SJSA1 (cell line): ENCODE data around the gene RAD21L1. TPM values are rescaled to one million over a fixed set of nuclear protein-coding genes. Genes with fewer than 3 reads are reported as not detected.
"Not testable (repeated sequence)": the region's sequence is repeated elsewhere in the genome, so short reads cannot be mapped to it uniquely, and the experiment has no call there.

Experiments used
- DNase-seq, 2 experiments: peaks; one replicate each; pipeline ENCODE4 v3.0.0-alpha.2; 2015 to 2020; ENCODE audit warnings: low spot score in 2 of 2, low read depth in 1 of 2
- H3K27ac ChIP-seq: fragments of 250-450 bp; sonication (Bioruptor Pico); 2 replicates; pipeline ENCODE4 v1.5.1; 2020; ENCODE audit warnings: mild to moderate bottlenecking, moderate library complexity
- H3K27me3 ChIP-seq: fragments of 250-450 bp; sonication (Bioruptor Pico); replicated peaks from 2 replicates; pipeline ENCODE4 v1.5.1; 2020; ENCODE audit warnings: mild to moderate bottlenecking, moderate library complexity
- H3K36me3 ChIP-seq: fragments of 250-450 bp; sonication (Bioruptor Pico); 2 replicates; pipeline ENCODE4 v1.5.1; 2020; ENCODE audit warnings: mild to moderate bottlenecking
- H3K4me1 ChIP-seq: fragments of 250-450 bp; sonication (Bioruptor Pico); replicated peaks from 2 replicates; pipeline ENCODE4 v1.6.1; 2021; ENCODE audit warnings: mild to moderate bottlenecking
- H3K4me3 ChIP-seq: fragments of 250-450 bp; sonication (Bioruptor Pico); 2 replicates; pipeline ENCODE4 v1.5.1; 2020; ENCODE audit warnings: mild to moderate bottlenecking
- H3K9me3 ChIP-seq: fragments of 250-450 bp; sonication (Bioruptor Pico); replicated peaks from 2 replicates; pipeline ENCODE4 v1.5.1; 2020; ENCODE audit warnings: mild to moderate bottlenecking
- total RNA-seq: library from RNA; depleted of rRNA; stranded (reverse); fragments of >200 nt; shearing (Covaris generic); gene quantifications from 2 replicates; pipeline ENCODE4 v1.2.3, GENCODE V29; 2014

Gene RAD21L1
- total RNA-seq, 1 experiment from 2014 or later, result 0.29 TPM

GRCh38 chr20:1205802-1206201 lies 20.0 kb upstream of the RAD21L1 start:
- H3K4me3 ChIP-seq, result no peak overlapping the region
- no peaks in the 10 kb centered on the region for H3K4me1 ChIP-seq
- H3K27ac ChIP-seq, result no peak overlapping the region
- no peaks in the 10 kb centered on the region for H3K9me3 ChIP-seq
- 0 out of 2 replicates have a peak, but pooled peaks cover 12% of the 10 kb centered on the region for H3K27me3 ChIP-seq
- DNase-seq, result no peak
- H3K36me3 ChIP-seq, result no peaks in the 10 kb centered on the region

DNA sequence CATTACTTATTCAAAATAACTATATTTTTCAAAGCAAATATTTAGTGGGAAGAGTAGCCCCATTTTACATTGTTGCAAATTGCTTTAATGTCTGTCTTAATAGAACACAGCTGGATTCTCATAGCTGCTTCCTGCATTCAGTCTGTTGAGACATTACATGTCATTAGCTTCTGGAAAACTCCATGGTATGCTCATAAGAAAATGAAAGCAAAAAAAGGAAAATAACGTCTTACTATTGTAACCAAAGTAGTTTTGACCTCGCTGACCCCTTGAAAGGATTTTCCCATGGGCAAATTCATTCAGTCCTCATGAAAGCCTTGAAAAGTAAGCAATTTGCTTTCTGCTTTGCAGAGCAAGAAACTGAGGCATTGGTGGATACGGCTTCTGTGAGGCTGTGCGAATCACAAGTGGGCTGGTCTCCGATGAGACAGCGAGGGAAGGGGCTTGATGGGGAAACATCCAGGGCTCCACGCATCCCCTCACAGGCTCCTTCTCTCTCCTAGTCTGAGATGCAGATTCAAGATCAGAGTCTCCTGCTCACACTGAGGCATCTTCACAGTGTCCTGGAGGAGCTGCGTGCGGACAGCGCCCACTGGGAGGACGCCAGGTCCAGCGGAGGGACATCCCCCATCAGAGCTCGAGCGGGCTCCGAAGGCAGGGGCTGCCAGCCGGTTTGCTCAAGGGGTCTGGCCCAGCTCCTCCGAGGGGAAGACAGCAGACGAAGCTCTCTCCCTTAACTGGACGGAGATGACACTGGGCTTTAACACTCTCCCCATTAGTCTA lies 19.3 kb upstream of the RAD21L1 start:
- no peak overlapping the region for H3K4me3 ChIP-seq
- no peaks in the 10 kb centered on the region for H3K4me1 ChIP-seq
- no peaks in the 10 kb centered on the region for H3K36me3 ChIP-seq
- DNase-seq, result no peak
- 0 out of 2 replicates have a peak, but pooled peaks cover 12% of the 10 kb centered on the region for H3K27me3 ChIP-seq
- no peaks in the 10 kb centered on the region for H3K9me3 ChIP-seq
- H3K27ac ChIP-seq, result no peak overlapping the region

- DNase-seq, result no peak
- no peak overlapping the region for H3K27ac ChIP-seq
- H3K36me3 ChIP-seq, result no peaks in the 10 kb centered on the region
- no peaks in the 10 kb centered on the region for H3K4me1 ChIP-seq
- 0 out of 2 replicates have a peak, but pooled peaks cover 12% of the 10 kb centered on the region for H3K27me3 ChIP-seq
- H3K9me3 ChIP-seq, result no peaks in the 10 kb centered on the region
- H3K4me3 ChIP-seq, result no peak overlapping the region
Measured at GRCh38 chr20:1207293-1207878, 18.5 kb upstream of the RAD21L1 start.

GRCh38 chr20:1209447-1210387 lies 16.1 kb upstream of the RAD21L1 start:
- H3K27ac ChIP-seq, result no peak overlapping the region
- peaks cover 12% of the 10 kb centered on the region; the same call in 1 of the 2 replicates for H3K27me3 ChIP-seq
- DNase-seq, result no peak
- H3K4me3 ChIP-seq, result no peak overlapping the region
- H3K9me3 ChIP-seq, result no peaks in the 10 kb centered on the region
- no peaks in the 10 kb centered on the region for H3K4me1 ChIP-seq
- no peaks in the 10 kb centered on the region for H3K36me3 ChIP-seq

- peaks cover 18% of the 10 kb centered on the region; the same call in 1 of the 2 replicates for H3K27me3 ChIP-seq
- H3K4me1 ChIP-seq, result no peaks in the 10 kb centered on the region
- H3K9me3 ChIP-seq, result no peaks in the 10 kb centered on the region
- no peak overlapping the region for H3K27ac ChIP-seq
- no peak for DNase-seq
- H3K4me3 ChIP-seq, result no peak overlapping the region
- H3K36me3 ChIP-seq, result no peaks in the 10 kb centered on the region
Measured at GRCh38 chr20:1210501-1210900, 15.3 kb upstream of the RAD21L1 start.

- Histone ChIP-seq H3K27me3 (peaks cover 16% of the 10 kb centered on the region; the same call in 1 of the 2 replicates), H3K9me3 (no peaks in the 10 kb centered on the region)
Measured at GRCh38 chr20:1212023-1212422, 13.8 kb upstream of the RAD21L1 start.

DNA sequence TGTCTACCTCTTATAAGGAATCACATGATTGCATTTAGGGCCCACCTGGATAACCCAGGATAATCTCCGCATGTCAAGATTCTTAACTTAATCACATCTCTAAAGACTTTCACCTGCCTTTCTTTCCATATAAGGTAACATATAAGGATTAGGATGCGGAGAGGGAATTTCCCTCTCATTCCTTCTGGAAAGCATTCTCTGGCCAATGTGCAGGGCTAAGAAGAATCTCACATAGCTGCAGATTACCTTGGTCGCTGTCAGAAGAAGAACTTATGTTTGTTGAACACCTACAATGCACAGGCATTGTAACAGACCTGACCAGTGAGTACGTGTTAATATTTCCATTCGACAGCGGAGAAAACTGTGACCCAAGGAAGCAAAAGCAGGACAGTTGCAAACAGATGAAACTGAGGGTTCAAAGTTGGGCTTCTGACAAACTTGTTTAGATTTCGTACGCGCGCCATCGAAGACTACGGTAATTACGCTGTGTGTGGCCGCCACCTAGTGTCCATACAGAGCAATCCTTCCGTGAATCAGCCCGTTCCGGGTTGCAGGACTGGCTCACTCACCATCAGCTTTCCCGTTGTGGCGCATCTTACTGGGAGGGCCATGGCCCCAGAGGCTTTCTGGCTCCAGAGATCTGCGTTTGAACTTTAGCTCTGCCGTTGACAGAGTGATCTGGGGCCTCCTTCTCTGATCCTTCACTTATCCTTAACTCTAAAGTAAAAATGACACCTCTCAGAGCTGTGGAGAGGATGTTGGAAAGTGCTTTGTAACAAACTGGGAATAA lies 13.0 kb upstream of the RAD21L1 start:
- Histone ChIP-seq H3K4me1 (no peaks in the 10 kb centered on the region), H3K9me3 (no peaks in the 10 kb centered on the region), H3K36me3 (no peaks in the 10 kb centered on the region), H3K4me3 (no peak overlapping the region), H3K27ac (no peak overlapping the region), H3K27me3 (peaks cover 14% of the 10 kb centered on the region; the same call in 1 of the 2 replicates)
- DNase-seq, result peak; percentile 38 to 71

More at GRCh38 chr20:1212023-1212422, 13.8 kb upstream of the RAD21L1 start:
- Histone ChIP-seq H3K4me1 (no peaks in the 10 kb centered on the region), H3K27ac (no peak overlapping the region), H3K36me3 (no peaks in the 10 kb centered on the region), H3K4me3 (no peak overlapping the region)
- DNase-seq, result no peak

- Histone ChIP-seq H3K27ac (no peak overlapping the region), H3K4me3 (no peak overlapping the region), H3K4me1 (no peaks in the 10 kb centered on the region), H3K36me3 (no peaks in the 10 kb centered on the region), H3K9me3 (no peaks in the 10 kb centered on the region), H3K27me3 (peaks cover 19% of the 10 kb centered on the region; the same call in 1 of the 2 replicates)
- no peak for DNase-seq
Measured at GRCh38 chr20:1214838-1215261, 11.0 kb upstream of the RAD21L1 start.

GRCh38 chr20:1215386-1216170 lies 10.3 kb upstream of the RAD21L1 start:
- no peaks in the 10 kb centered on the region for H3K9me3 ChIP-seq
- H3K4me3 ChIP-seq, result no peak overlapping the region
- no peaks in the 10 kb centered on the region for H3K36me3 ChIP-seq
- no peak for DNase-seq
- no peaks in the 10 kb centered on the region for H3K4me1 ChIP-seq
- peaks cover 19% of the 10 kb centered on the region; the same call in 1 of the 2 replicates for H3K27me3 ChIP-seq
- H3K27ac ChIP-seq, result no peak overlapping the region

- H3K4me3 ChIP-seq, H3K36me3 ChIP-seq, H3K4me1 ChIP-seq, H3K9me3 ChIP-seq, H3K27ac ChIP-seq, DNase-seq: not testable (repeated sequence)
- H3K27me3 ChIP-seq, result peaks cover 19% of the 10 kb centered on the region; the same call in 1 of the 2 replicates
Measured at GRCh38 chr20:1216527-1217427, 9.1 kb upstream of the RAD21L1 start.

- H3K4me1 ChIP-seq, H3K27ac ChIP-seq, DNase-seq, H3K4me3 ChIP-seq, H3K9me3 ChIP-seq, H3K36me3 ChIP-seq, H3K27me3 ChIP-seq: not testable (repeated sequence)
Measured at GRCh38 chr20:1222750-1223149, 3.1 kb upstream of the RAD21L1 start.
